ENCODE results near the gene BACE1. TPM values are rescaled to one million over a fixed set of nuclear protein-coding genes. Genes with fewer than 3 reads are reported as not detected.

Gene BACE1
- total RNA-seq, 1 experiment from 2014 or later = 10.2 TPM

GRCh38 chr11:117345039-117345438 lies 29.0 kb upstream of the BACE1 start:
- H3K9me3 Mint-ChIP-seq = no peaks in the 10 kb centered on the region
- no peak overlapping the region for H2AFZ ChIP-seq (ENCODE audit: low read length)
- no peak for DNase-seq
- no peak overlapping the region for H3K27ac Mint-ChIP-seq
- H3K4me2 ChIP-seq (ENCODE audit: insufficient read depth, insufficient read length, low read length) = no peak overlapping the region
- H2AK5ac ChIP-seq (ENCODE audit: insufficient read length, low read length) = no peak overlapping the region
- no peaks in the 10 kb centered on the region for H3K27me3 ChIP-seq (ENCODE audit: insufficient read depth, low read length)
- H4K91ac ChIP-seq (ENCODE audit: insufficient read length, low read depth, low read length) = no peak overlapping the region
- no peaks in the 10 kb centered on the region for H4K20me1 ChIP-seq (ENCODE audit: control insufficient read depth, insufficient read depth, insufficient read length)
- H3T11ph ChIP-seq (ENCODE audit: low read length) = no peak overlapping the region
- no peak overlapping the region for H3K4ac ChIP-seq (ENCODE audit: low read depth, low read length)
- H3K4me3 Mint-ChIP-seq = no peak overlapping the region
- no peaks in the 10 kb centered on the region for H3K27me3 Mint-ChIP-seq (ENCODE audit: low read depth)
- TF ChIP-seq CTCF (conservative IDR thresholded peaks at IDR 0.05) = no peak
- H3K4me1 Mint-ChIP-seq = no peaks in the 10 kb centered on the region
- no peaks in the 10 kb centered on the region for H3K9me3 ChIP-seq (ENCODE audit: control insufficient read depth, low read depth, low read length)
- H3K9ac ChIP-seq (ENCODE audit: extremely low read depth, insufficient read length, low read length) = no peak overlapping the region
- no CpG with 5 or more reads among the region's 2 CpGs for WGBS (ENCODE audit: extremely low coverage, insufficient read length, low lambda C conversion rate)
- no peak overlapping the region for H2BK120ac ChIP-seq (ENCODE audit: low read depth, low read length, poor library complexity, severe bottlenecking)
- no peak overlapping the region for H2BK5ac ChIP-seq (ENCODE audit: insufficient read length, low read length)
- no peaks in the 10 kb centered on the region for H3K79me1 ChIP-seq (ENCODE audit: insufficient read depth, low read depth, low read length, poor library complexity, severe bottlenecking)
- H3K14ac ChIP-seq (ENCODE audit: insufficient read depth, low read length) = no peak overlapping the region
- no peak overlapping the region for H3K27ac ChIP-seq (ENCODE audit: insufficient read length, low read depth, low read length)
- no peak overlapping the region for H3K56ac ChIP-seq (ENCODE audit: insufficient read length, low read depth, low read length)
- no peak overlapping the region for H4K8ac ChIP-seq (replicated peaks; ENCODE audit: insufficient read length, low read depth, low read length)
- H2BK20ac ChIP-seq (ENCODE audit: low read depth, low read length, poor library complexity, severe bottlenecking) = no peak overlapping the region
- no peaks in the 10 kb centered on the region for H3K4me1 ChIP-seq (ENCODE audit: insufficient read depth, low read length)
- H3K18ac ChIP-seq (ENCODE audit: insufficient read length, low read depth, low read length) = no peak overlapping the region
- no peaks in the 10 kb centered on the region for H3K79me2 ChIP-seq (ENCODE audit: insufficient read depth, low read length)
- H4K5ac ChIP-seq (ENCODE audit: insufficient read length, low read depth, low read length) = no peak overlapping the region
- H3K23ac ChIP-seq (ENCODE audit: insufficient read length, low read depth, low read length) = no peak overlapping the region
- no peak overlapping the region for H2BK12ac ChIP-seq (ENCODE audit: insufficient read length, low read depth, low read length)
- H3K23me2 ChIP-seq (ENCODE audit: insufficient read length, low read depth, low read length, poor library complexity, severe bottlenecking) = no peaks in the 10 kb centered on the region
- H2BK15ac ChIP-seq (ENCODE audit: low read depth, low read length) = no peak overlapping the region
- H3K36me3 Mint-ChIP-seq (ENCODE audit: insufficient read depth in 1 of 3, low read depth in 3 of 3) = peaks cover 4 to 27% (median 16%) of the 10 kb centered on the region in 3 experiments; a peak in 5 of 7 replicates
